GM21619 (cell line): ENCODE measurements around the gene DHRS2.
"Not testable (repeated sequence)": the region's sequence is repeated elsewhere in the genome, so short reads cannot be mapped to it uniquely, and the experiment has no call there.

Source experiments
- ATAC-seq: cut with Tn5 transposase; IDR thresholded peaks from one replicate; pipeline ENCODE4 v1.9.1; 2021; ENCODE audit not compliant: unreplicated experiment

DHRS2 gene

DNA sequence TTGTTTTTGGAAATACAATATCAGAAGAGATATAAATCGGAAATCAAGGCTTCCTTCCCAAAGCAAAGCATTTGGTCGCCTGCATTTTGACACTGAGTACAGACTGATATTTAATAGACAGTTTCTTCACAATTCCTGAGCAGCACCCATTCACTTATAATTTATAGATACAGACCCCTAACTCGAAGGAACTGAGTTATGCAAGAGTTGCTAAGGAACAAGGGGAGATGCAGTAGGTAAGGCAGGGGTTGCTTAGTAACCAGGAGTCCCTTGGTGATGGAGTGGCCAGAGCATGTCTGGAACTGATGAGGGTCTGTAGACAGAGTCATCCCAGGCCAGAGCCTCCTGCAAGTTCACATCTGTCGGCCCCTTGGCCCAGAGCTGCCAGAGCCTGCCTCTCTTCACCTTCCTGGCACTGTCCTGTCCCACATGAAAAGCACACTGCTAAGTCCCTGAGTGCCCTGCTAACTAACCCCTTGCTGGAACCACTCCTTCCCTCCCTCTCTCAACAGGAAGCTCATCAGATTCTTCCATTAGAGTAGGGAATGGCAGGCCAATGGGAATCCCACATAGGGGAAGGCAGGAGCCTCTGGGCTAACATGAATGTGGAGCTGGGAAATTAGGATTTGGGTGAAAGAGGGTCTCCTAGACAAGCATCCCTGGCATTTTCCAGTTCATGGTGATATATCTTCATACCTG lies 3.6 kb upstream of the DHRS2 start:
- ATAC-seq, result no peak

DNA sequence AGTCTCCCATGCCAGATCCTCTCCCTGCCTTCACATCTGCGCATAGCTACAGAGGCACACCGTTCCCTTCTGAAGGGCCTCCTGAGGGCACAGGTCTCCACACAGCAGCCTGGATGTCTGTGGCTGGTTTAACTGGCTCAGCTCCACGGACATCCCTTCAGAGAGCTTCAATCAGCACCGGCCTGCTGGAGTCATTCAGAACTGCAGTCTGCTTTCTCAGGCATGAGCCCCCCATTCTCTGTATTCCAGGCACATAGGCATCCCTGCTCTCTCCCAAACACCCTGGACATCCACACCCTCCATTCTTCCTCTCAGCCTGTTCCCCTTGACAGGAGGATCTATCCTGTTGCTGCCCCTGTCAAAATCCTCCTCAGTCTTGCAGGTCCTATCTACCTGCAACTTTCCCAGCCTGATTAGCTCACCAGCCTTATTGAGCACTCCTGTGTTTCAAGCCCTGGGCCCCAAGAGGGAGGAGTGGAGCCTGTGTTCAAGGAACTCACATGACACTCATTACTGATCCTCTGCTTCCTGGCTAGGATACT lies 2.9 kb upstream of the DHRS2 start:
- no peak for ATAC-seq

DNA sequence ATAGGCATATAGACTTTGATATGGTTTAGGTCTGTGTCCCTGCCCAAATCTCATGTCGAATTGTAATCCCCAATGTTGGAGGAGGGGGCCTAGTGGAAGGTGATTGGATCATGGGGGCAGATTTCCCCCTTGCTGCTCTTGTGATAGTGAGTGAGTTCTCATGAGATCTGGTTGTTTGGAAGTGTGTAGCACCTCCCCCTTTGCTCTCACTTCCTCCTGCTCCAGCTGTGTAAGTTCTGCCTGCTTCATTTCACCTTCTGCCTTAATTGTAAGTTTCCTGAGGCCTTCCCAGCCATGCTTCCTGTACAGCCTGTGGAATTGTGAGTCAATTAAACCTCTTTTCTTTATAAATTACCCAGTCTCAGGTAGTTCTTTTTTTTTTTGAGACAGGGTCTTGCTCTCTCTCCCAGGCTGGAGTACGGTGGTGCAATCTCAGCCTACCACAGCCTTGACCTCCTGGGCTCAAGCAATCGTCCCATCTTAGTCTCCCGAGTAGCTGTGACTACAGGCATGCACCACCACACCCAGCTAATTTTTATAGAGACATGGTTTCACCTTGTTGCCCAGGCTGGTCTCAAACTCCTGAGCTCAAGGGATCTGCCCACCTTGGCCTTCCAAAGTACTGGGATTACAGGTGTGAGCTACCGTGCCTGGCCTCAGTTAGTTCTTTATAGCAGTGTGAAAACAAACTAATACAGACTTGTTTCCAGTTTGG lies 1.3 kb upstream of the DHRS2 start:
- not testable (repeated sequence) for ATAC-seq

DNA sequence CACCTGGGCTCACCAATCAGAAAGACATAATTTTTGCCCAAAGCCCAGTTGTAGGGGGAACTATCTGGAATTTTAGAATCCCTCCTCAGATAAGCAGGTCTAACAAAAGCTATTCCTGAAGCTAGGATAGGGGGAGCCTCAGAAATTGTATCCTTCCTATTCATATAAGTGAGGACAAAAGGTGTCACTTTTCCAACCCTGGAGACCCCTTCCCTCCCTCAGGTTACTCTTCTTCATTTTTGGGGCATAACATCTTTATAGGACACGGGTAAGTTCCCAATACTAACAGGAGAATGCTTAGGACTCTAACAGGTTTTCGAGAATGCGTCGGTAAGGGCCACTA lies 1.1 kb downstream of the DHRS2 start:
- not testable (repeated sequence) for ATAC-seq

DNA sequence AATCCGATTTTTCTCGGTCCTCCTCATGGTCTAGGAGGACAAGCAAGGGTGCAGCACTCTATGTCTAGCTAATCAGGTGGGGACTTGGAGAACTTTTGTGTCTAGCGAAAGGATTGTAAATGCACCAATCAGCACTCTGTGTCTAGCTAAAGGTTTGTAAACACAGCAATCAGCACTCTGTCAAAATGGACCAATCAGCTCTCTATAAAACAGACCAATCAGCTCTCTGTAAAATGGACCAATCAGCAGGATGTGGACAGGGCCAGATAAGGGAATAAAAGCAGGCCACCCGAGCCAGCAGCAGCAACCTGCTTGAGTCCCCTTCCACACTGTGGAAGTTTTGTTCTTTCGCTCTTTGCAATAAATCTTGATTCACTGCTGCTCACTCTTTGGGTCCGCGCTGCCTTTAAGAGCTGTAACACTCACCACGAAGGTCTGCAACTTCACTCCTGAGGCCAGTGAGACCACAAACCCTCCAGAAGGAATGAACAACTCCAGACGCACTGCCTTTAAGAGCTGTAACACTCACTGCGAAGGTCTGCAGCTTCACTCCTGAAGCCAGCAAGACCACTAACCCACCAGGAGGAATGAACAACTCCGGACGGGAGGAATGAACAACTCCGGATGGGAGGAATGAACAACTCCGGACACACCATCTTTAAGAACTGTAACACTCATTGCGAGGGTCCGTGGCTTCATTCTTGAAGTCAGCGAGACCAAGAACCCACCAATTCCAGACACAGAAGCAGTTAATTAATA lies 1.7 kb downstream of the DHRS2 start:
- not testable (repeated sequence) for ATAC-seq

DNA sequence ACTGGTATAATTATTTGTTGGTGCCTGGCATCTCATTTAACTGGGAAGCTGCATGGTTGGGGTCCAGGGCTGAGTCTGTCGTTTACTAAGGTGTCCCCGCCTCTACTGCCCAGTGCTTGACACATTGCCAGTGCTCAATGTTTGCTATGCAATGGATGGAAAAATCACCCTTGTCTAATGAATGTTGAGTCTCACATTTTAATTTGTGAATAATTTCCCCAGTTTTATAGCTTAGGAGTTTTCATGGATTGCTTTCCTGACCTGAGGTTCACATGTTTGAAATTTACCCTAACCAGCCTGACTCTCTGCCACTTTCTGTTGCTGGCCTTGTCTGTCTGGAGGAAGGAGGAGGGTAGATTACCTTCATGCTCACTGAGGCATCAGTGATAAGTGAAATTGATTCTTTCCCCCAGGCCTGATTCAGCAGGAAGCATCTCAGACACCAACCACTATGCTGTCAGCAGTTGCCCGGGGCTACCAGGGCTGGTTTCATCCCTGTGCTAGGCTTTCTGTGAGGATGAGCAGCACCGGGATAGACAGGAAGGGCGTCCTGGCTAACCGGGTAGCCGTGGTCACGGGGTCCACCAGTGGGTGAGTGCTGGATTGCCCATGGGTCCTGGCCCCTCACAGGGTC lies 2.4 kb downstream of the DHRS2 start:
- ATAC-seq, result no peak

DNA sequence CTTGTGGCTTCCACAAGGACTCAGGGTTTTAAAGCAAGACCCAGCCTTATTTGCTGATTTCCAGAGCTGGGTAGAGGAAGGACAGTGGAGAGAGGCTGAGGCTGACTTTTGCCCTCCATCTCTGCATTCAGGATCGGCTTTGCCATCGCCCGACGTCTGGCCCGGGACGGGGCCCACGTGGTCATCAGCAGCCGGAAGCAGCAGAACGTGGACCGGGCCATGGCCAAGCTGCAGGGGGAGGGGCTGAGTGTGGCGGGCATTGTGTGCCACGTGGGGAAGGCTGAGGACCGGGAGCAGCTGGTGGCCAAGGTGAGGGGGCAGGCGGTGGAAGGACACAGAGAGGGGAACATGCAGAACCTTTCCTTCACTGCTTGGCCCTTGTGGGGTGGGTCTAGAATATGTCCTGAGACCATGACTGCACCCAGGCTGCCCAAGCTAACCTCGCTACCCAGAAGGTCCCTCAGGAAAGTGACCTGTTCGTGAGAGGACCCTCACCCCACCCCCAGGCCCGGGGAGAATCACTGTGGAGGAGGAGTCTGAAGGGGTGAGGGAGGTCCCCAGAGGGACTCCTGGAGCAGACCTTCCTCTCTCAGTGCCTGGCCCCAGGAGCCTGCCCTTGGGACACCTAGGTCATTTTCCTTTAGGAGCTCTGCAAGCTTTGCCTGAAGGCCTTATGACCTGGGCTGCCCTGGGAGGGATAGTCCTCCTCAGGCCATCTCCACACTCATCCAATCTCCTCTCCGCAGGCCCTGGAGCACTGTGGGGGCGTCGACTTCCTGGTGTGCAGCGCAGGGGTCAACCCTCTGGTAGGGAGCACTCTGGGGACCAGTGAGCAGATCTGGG lies 3.1 kb downstream of the DHRS2 start:
- no peak for ATAC-seq

DNA sequence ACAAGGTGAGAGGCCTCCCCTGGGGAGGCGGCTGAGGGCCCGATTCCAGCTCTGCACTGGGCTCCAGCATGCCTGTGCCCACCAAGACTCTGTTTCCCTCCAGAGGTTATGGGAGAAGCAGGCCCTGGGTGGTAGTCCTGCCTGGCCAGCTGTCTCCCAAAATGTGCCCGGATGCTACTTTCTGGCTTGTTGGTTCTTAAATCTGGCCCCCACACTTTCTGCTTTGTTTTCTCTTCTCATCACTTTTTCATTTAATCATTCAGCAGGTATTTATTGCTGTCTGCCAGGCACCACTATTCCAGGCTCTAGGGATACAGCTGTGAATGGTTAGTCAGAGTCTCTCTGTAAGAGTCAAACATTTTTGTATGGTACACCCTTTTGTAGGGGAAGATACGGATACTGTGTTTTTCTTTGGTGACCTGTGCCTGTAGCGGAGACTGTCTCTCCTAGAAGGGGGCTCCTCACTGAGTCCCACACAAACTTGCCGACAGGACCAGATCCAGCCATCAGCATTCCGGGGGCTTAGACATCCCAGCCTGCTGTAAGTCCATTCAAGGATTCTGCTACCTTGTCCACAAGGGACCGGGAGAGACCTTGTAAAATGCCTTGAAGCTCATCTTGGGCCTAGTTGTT lies 3.8 kb downstream of the DHRS2 start:
- no peak for ATAC-seq

DNA sequence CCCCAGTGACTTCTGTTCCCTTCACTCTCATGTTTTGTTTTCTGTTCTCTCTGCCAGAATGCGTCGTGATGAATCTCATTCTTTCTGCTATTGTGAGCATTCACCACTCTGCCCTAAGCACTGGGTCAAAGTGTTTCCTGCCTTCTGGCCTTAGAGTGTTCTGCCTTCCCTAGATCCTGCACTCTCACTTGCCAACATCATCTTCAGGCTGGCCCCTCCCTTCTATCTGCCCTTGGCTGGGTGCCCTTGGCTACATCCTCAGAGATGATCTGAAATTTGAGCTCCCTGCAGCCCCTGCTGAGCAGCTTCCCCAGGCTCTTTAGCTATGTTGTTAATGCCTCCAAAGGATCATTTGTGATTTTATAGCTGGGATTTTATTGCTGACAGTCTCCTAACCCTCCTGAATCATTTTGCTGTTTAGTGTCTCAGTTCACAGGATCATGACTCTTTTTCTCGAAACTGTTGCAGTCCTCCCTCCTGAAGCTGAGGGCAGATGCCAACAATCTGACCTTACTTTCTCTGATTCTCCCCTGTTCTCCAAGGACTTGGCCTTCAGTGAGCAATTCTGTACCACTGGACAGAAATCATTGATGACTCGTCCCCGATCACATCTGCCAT lies 4.5 kb downstream of the DHRS2 start:
- no peak for ATAC-seq

DNA sequence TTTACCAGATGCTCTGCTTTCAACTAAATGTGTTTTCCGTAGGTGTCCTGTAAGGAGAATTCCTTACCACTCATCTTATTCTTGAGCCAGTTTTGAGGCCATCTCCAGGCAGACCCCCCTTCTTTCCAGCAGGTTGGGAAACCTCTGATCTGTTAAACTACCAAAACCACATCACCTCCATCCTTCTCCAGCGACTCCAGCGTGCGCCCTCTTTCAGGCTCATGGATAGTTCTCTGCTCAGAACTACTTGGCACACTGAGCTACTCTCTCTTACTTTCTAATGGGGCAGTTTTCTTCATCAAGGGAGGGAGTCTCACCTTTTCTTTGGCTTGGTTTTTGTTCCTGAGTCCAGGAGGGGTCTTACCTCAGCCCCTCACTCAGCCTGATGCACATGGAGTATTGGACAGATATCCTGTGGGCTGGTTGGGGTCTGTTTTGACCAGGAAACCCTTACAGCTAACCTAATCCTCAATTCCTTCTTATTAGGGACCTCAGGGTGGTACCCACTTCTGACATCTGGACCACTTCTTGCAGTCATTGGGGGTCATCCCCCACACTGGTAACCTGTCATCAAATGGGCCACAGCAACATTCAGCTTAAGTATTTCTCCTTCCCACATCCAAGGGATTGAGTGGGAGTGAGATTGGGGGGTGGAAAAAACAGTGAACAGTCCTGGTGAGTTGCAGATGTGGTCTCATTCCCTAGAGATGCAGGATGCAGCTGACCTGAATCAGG lies 5.2 kb downstream of the DHRS2 start:
- ATAC-seq, result no peak

DNA sequence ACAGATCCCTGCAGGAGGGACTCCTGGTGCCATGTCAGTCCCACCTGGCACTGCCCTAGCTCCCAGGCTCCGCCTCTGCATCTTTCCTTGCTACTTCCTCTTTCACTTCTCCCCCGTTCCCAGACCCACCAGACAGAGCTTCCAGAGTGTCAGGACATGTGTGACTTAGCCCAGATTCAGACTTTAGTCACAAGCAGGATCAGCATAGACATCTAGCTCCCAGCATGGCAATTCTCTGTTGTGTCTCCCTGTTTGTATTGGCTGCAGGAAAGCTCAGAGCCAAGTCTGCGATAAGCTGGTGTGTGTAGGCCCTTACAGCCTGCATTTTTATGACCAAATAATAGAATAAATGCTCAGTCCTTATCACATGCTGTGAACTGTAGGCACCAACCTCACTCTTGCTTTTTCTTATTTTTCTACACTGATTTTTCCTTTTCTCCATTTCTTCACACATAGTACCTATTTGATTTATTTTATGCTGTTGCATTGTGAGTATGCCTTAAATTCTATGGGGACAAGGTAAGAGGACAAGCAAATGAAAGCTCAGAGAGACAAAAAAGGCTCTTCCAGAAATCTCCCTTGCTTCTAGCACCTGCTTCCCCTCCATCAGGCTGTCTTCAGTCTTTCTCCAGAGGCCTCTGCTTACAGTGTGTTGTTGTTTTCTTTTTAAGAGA lies 5.9 kb downstream of the DHRS2 start:
- ATAC-seq, result no peak

DNA sequence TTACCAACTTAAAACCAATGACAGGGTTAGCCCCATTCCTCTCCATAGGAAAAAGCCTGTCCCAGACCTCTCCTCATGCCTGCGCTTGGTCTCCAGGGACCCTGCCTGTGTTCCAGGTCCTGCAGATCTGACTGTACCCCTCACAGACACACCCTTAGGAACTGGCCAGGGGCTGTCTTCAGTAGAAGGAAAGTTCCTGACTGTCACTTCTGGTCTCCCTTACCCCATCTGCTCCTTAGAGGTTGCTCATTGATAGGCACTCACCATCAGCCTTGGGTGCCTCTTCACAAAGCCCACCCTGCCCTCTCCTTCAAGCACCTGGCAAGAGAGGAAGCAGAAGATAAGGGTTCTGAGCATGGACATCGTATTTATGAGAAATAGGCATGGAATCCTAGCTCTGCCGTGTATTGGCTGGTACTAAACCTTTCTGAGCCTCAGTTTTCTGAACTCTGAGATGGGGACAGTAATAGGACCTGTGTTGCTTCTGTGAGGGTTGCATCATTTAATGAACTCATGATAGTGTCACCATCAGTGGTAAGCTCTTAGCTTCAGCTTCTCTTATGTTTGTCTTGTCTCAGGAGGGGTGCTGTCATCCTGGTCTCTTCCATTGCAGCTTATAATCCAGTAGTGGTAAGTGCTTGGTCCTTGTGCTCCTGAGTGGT lies 7.5 kb downstream of the DHRS2 start:
- no peak for ATAC-seq

DNA sequence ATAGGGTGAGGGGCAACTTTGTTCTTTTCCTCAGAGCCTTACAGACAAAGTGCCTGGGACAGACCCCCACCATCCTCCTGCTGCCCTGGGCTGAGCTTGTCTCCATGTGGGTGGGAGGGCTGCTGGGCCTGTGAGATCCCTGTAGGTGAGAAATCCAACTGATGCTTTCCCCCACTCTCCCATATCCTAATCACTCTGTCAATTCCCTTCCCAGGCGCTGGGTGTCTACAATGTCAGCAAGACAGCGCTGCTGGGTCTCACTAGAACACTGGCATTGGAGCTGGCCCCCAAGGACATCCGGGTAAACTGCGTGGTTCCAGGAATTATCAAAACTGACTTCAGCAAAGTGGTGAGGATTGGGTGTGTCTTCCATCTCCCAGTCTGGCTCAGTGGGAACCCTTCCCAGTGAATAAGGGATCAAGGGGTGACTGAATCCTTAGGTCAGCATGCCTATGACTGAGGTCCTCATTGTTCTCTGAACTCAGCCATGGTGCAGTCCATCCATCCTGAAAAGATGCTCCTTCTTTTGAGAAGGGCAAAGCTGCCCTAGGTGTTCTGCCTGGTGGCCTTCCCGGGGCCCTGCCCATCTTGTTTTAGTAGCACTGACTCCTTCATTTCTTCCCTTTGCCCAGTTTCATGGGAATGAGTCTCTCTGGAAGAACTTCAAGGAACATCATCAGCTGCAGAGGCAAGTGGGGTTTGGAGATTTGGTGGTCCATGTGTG lies 8.2 kb downstream of the DHRS2 start:
- no peak for ATAC-seq

DNA sequence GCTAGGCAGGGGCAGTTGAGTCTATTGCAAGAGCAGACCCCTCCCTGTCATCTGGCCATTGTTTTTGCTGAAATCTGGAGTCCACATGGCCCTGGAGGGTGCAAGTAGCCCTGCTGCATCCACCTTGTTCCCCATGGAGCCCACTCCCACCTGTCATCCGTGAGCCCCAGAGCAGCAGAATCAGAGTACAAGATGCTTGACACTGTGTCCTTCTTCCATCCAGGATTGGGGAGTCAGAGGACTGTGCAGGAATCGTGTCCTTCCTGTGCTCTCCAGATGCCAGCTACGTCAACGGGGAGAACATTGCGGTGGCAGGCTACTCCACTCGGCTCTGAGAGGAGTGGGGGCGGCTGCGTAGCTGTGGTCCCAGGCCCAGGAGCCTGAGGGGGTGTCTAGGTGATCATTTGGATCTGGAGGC lies 8.8 kb downstream of the DHRS2 start:
- ATAC-seq, result no peak

DNA sequence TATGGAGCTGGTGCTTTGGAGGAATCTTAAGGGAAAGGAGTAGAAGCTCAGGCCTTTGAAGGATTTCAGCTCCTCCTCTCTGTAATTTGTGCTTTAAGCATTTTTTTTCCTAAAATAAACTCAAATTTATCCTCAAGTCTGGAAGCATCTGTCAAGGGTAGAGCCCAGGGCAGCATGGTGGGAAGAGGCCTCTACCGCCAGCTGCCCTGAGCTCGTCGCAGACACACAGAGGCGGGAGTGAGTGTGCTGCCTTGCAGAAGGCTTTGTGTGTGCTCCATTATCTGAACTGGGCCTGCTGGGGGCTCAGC lies 9.3 kb downstream of the DHRS2 start:
- no peak for ATAC-seq

DNA sequence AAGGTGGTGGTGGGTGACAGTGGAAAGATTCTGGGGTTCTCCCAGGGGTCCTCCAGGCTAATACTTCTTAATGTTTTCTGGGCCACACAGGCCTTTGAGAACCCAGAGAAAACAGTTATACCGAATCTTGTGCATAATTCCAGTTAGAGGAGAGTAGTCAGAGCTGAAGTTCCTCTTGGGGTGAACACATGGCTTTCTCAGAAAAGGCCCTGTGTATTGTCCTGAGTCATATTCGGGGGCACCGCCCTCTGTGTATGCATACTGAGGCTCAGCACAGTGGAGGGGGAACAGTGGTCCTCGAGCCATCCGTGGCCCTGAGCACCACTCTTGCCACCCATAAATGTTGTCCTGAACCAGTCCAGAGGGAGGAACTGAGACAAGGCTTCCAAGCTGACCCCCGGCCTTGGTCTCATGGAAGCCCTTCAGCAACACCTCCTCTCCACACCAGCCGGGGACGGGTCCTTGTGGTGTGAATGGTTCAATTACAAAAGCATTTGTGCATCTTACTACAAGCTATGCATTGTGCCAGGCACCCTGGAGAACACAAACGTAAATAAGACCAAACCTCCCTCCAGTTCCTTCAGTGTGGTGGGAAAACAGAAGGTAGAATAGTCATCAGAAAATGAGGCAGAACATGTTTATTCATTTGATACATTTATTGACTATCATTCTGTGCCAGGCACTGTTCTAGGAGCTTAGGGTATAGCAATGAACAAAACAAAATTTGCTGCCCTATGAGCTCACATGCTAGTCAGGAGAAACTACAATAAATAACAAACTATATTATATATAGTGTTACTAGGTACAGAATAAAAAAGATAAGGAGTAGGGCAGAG lies 9.9 kb downstream of the DHRS2 start:
- no peak for ATAC-seq
